H1 (cell line): ENCODE data around the gene ADAMTSL2. TPM values are rescaled to one million over a fixed set of nuclear protein-coding genes. Genes with fewer than 3 reads are reported as not detected.

ENCODE experiments used
- CTCF ChIA-PET: fragments of 300-600 bp; sonication (Branson Sonifier 250); formaldehyde crosslinking; loops from one replicate; lab custom pipeline; 2021; ENCODE audit not compliant: partially characterized antibody; lab: Charles Lee
- POLR2A ChIA-PET: fragments of 300-600 bp; sonication (Branson Sonifier 250); formaldehyde crosslinking; loops from one replicate; lab custom pipeline; 2021; ENCODE audit warnings: inconsistent platforms; ENCODE audit not compliant: partially characterized antibody; lab: Charles Lee
- DNase-seq, 2 experiments: peaks; one replicate each; pipeline versions ENCODE4 v3.0.0 to v3.0.0-alpha.2; 2010 to 2022; ENCODE audit warnings: low spot score in 2 of 2, low read depth in 1 of 2, mixed read lengths in 1 of 2
- FAIRE-seq: peaks from 2 replicates; lab custom pipeline; 2011; peaks lifted over from hg19 to GRCh38; lab: Jason Lieb, UNC
- H2AFZ ChIP-seq: 2 replicates; pipeline ENCODE4 v1.8.1; 2012; ENCODE audit warnings: low read length, inconsistent platforms
- H2AK5ac ChIP-seq: 2 replicates; pipeline ENCODE4 v1.6.1; 2013; ENCODE audit warnings: low read depth, low read length
- H2BK120ac ChIP-seq: replicated peaks from 2 replicates; pipeline ENCODE3; 2013; ENCODE audit warnings: low read depth, low read length, inconsistent platforms
- H2BK12ac ChIP-seq: 2 replicates; pipeline ENCODE4 v1.6.1; 2013; ENCODE audit warnings: low read depth, low read length
- H2BK15ac ChIP-seq: 2 replicates; pipeline ENCODE4 v1.6.1; 2013; ENCODE audit warnings: low read length
- H2BK20ac ChIP-seq: 2 replicates; pipeline ENCODE4 v1.6.1; 2013; ENCODE audit warnings: low read length
- H2BK5ac ChIP-seq: 2 replicates; pipeline ENCODE4 v1.6.1; 2013; ENCODE audit warnings: low read depth, low read length
- H3K14ac ChIP-seq: 2 replicates; pipeline ENCODE4 v1.6.1; 2013; ENCODE audit warnings: inconsistent platforms; ENCODE audit not compliant: insufficient read length
- H3K18ac ChIP-seq: 2 replicates; pipeline ENCODE4 v1.6.1; 2013; ENCODE audit warnings: low read length; ENCODE audit errors: extremely low read depth
- H3K23ac ChIP-seq: 2 replicates; pipeline ENCODE4 v1.6.1; 2013; ENCODE audit warnings: inconsistent platforms; ENCODE audit not compliant: insufficient read length
- H3K23me2 ChIP-seq: 2 replicates; pipeline ENCODE4 v1.6.1; 2013; ENCODE audit warnings: low read depth, low read length
- H3K27ac ChIP-seq: 2 replicates; pipeline ENCODE4 v1.6.1; 2011; ENCODE audit warnings: low read depth, low read length, inconsistent platforms
- H3K27me3 ChIP-seq, 4 experiments: replicated peaks in 1 of 4; 1 replicate in 1 of 4; 2 replicates in 3 of 4; pipeline versions ENCODE4 v1.6.1 to v1.8.1; 2011 to 2013; ENCODE audit warnings: low read length in 3 of 4, mild to moderate bottlenecking in 3 of 4, inconsistent platforms in 2 of 4, mixed read lengths in 2 of 4, moderate library complexity in 1 of 4; ENCODE audit not compliant: control insufficient read depth in 3 of 4, insufficient read depth in 3 of 4; ENCODE audit errors: extremely low read depth in 1 of 4
- H3K36me3 ChIP-seq, 4 experiments: 2 replicates each; pipeline versions ENCODE4 v1.6.1 to v1.8.1; 2011 to 2013; ENCODE audit warnings: mild to moderate bottlenecking in 4 of 4, low read length in 3 of 4, moderate library complexity in 2 of 4, control low read depth in 1 of 4, inconsistent platforms in 1 of 4; ENCODE audit not compliant: insufficient read depth in 4 of 4, control insufficient read depth in 2 of 4
- H3K4ac ChIP-seq: replicated peaks from 2 replicates; pipeline ENCODE3; 2013; ENCODE audit warnings: low read length, low read depth, mixed read lengths, inconsistent platforms; ENCODE audit not compliant: insufficient read length
- H3K4me1 ChIP-seq, 4 experiments: replicated peaks in 1 of 4; 1 replicate in 1 of 4; 2 replicates in 3 of 4; pipeline versions ENCODE4 v1.6.1 to v1.8.1; 2011 to 2013; ENCODE audit warnings: low read length in 3 of 4, inconsistent platforms in 2 of 4, mixed read lengths in 1 of 4; ENCODE audit not compliant: insufficient read depth in 4 of 4, control insufficient read depth in 3 of 4
- H3K4me2 ChIP-seq, 2 experiments: 2 replicates each; pipeline versions ENCODE4 v1.6.1 to v1.8.1; 2011 to 2013; ENCODE audit warnings: low read depth in 2 of 2, low read length in 2 of 2, control low read depth in 1 of 2, inconsistent platforms in 1 of 2, mild to moderate bottlenecking in 1 of 2; ENCODE audit not compliant: insufficient read depth in 1 of 2
- H3K4me3 ChIP-seq, 4 experiments: fragments of 200-600, 300-600 bp in 1 of 4; sonication (generic), shearing (Covaris generic), sonication (Bioruptor Twin) in 1 of 4; 2 replicates each; pipeline versions ENCODE4 v1.5.1 to v1.8.1; 2011 to 2016; ENCODE audit warnings: low read length in 4 of 4, low read depth in 3 of 4, control low read depth in 2 of 4, inconsistent platforms in 2 of 4, mild to moderate bottlenecking in 2 of 4, mixed read lengths in 1 of 4, moderate library complexity in 1 of 4; ENCODE audit not compliant: insufficient read depth in 2 of 4; ENCODE audit errors: extremely low read depth in 1 of 4
- H3K56ac ChIP-seq: replicated peaks from 2 replicates; pipeline ENCODE3; 2013; ENCODE audit warnings: low read depth, mild to moderate bottlenecking, mixed read lengths, low read length, inconsistent platforms; ENCODE audit not compliant: insufficient read length
- H3K79me1 ChIP-seq: 2 replicates; pipeline ENCODE4 v1.6.1; 2013; ENCODE audit warnings: low read depth, low read length, control low read depth
- H3K79me2 ChIP-seq, 2 experiments: 2 replicates each; pipeline versions ENCODE4 v1.6.1 to v1.8.1; 2012 to 2013; ENCODE audit warnings: low read length in 2 of 2, mild to moderate bottlenecking in 2 of 2, inconsistent platforms in 1 of 2; ENCODE audit not compliant: insufficient read depth in 2 of 2, control insufficient read depth in 1 of 2
- H3K9ac ChIP-seq, 4 experiments: replicated peaks in 1 of 4; 1 replicate in 1 of 4; 2 replicates in 3 of 4; pipeline versions ENCODE4 v1.6.1 to v1.8.1; 2011 to 2013; ENCODE audit warnings: low read depth in 3 of 4, low read length in 3 of 4, control low read depth in 2 of 4, mild to moderate bottlenecking in 2 of 4, moderate library complexity in 2 of 4, inconsistent platforms in 1 of 4; ENCODE audit errors: extremely low read depth in 1 of 4
- H3K9me3 ChIP-seq, 2 experiments: 2 replicates each; pipeline versions ENCODE4 v1.6.1 to v1.8.1; 2012 to 2013; ENCODE audit warnings: mild to moderate bottlenecking in 2 of 2, moderate library complexity in 2 of 2, control low read depth in 1 of 2, inconsistent platforms in 1 of 2, low read depth in 1 of 2, low read length in 1 of 2, mixed read lengths in 1 of 2; ENCODE audit not compliant: insufficient read depth in 2 of 2
- H4K20me1 ChIP-seq, 2 experiments: replicated peaks in 1 of 2; 2 replicates each; pipeline versions ENCODE3 to v1.8.1; 2011 to 2013; ENCODE audit warnings: inconsistent platforms in 2 of 2, low read length in 2 of 2, mild to moderate bottlenecking in 1 of 2; ENCODE audit not compliant: insufficient read depth in 2 of 2, control insufficient read depth in 1 of 2
- H4K5ac ChIP-seq: 2 replicates; pipeline ENCODE4 v1.6.1; 2013; ENCODE audit warnings: low read length, low read depth, mixed read lengths, inconsistent platforms; ENCODE audit not compliant: insufficient read length
- H4K8ac ChIP-seq: 2 replicates; pipeline ENCODE4 v1.8.0; 2013; ENCODE audit warnings: mild to moderate bottlenecking, moderate library complexity, low read length, inconsistent platforms; ENCODE audit not compliant: insufficient read depth; ENCODE audit errors: extremely low read depth
- H4K91ac ChIP-seq: replicated peaks from 2 replicates; pipeline ENCODE3; 2013; ENCODE audit warnings: low read length, mixed read lengths, inconsistent platforms; ENCODE audit not compliant: insufficient read length
- BCL11A ChIP-seq, 2 experiments: IDR thresholded peaks; one replicate each; pipeline ENCODE4 v1.6.1; 2011; ENCODE audit warnings: low read depth in 2 of 2, low read length in 2 of 2, mild to moderate bottlenecking in 2 of 2
- BRCA1 ChIP-seq: IDR thresholded peaks from 2 replicates; pipeline ENCODE4 v1.6.1; 2012; ENCODE audit warnings: low read depth, low read length, improper control_type of control experiment
- CREB1 ChIP-seq: IDR thresholded peaks from 2 replicates; pipeline ENCODE4 v1.6.1; 2012; ENCODE audit warnings: inconsistent platforms
- FOSL1 ChIP-seq: IDR thresholded peaks from 2 replicates; pipeline ENCODE4 v1.6.1; 2011; ENCODE audit warnings: mild to moderate bottlenecking, low read depth, low read length, moderate library complexity; ENCODE audit not compliant: insufficient read depth
- GABPA ChIP-seq: IDR thresholded peaks from 2 replicates; pipeline ENCODE4 v1.6.1; 2011; ENCODE audit warnings: mild to moderate bottlenecking, low read length, moderate library complexity, borderline replicate concordance; ENCODE audit not compliant: insufficient read depth
- GTF2F1 ChIP-seq: IDR thresholded peaks from 2 replicates; pipeline ENCODE4 v1.6.1; 2012; ENCODE audit warnings: low read depth, low read length, improper control_type of control experiment, borderline replicate concordance
- HDAC2 ChIP-seq, 2 experiments: fragments of 300-600 bp in 1 of 2; sonication (generic) in 1 of 2; IDR thresholded peaks; 2 replicates each; pipeline ENCODE4 v1.6.1; 2011 to 2012; ENCODE audit warnings: low read depth in 2 of 2, low read length in 2 of 2, mild to moderate bottlenecking in 2 of 2, moderate library complexity in 2 of 2, borderline replicate concordance in 1 of 2, inconsistent platforms in 1 of 2
- HDAC6 ChIP-seq: IDR thresholded peaks from one replicate; pipeline ENCODE4 v1.7.1; 2012; ENCODE audit warnings: low read depth, mild to moderate bottlenecking, inconsistent platforms, low read length, moderate library complexity
- JUN ChIP-seq: IDR thresholded peaks from 2 replicates; pipeline ENCODE4 v1.6.1; 2011; ENCODE audit warnings: low read depth, mild to moderate bottlenecking, improper control_type of control experiment, low read length
- NANOG ChIP-seq: IDR thresholded peaks from 2 replicates; pipeline ENCODE4 v1.6.1; 2011; ENCODE audit warnings: low read length, low read depth, mild to moderate bottlenecking, inconsistent platforms; ENCODE audit not compliant: insufficient read depth, poor library complexity, severe bottlenecking
- POLR2AphosphoS5 ChIP-seq: IDR thresholded peaks from 2 replicates; pipeline ENCODE4 v1.6.1; 2011; ENCODE audit warnings: low read depth, low read length
- TBP ChIP-seq: IDR thresholded peaks from 2 replicates; pipeline ENCODE4 v1.6.1; 2011; ENCODE audit warnings: low read depth, low read length, improper control_type of control experiment
- YY1 ChIP-seq: IDR thresholded peaks from 2 replicates; pipeline ENCODE4 v1.6.1; 2011; ENCODE audit warnings: low read depth, mild to moderate bottlenecking, low read length
- WGBS, 2 experiments: shearing (Covaris generic) in 1 of 2; methylation state at CpG; one replicate each; pipeline versions ENCODE4 v1.1.6 to v1.1.7; 2013 to 2015; ENCODE audit warnings: low lambda C conversion rate in 2 of 2, mixed read lengths in 2 of 2, inconsistent platforms in 1 of 2, low coverage in 1 of 2, missing lambda C conversion rate in 1 of 2; ENCODE audit not compliant: insufficient replicate concordance in 2 of 2, insufficient coverage in 1 of 2, insufficient read length in 1 of 2; ENCODE audit errors: extremely low coverage in 1 of 2, missing lambda C conversion rate in 1 of 2; 5-methylcytosine and 5-hydroxymethylcytosine counted together
- polyA plus RNA-seq, 7 experiments: library from polyadenylated mRNA; depleted of rRNA in 3 of 7; stranded (reverse) in 5 of 7; unstranded in 2 of 7; fragments of >200 nt in 5 of 7; fragments of 200-250 nt in 2 of 7; gene quantifications; 1 replicate in 5 of 7; 2 replicates in 1 of 7; 4 replicates in 1 of 7; pipeline versions ENCODE4 v1.2.1 to v1.2.3, GENCODE V29; 2011 to 2013; ENCODE audit warnings: missing spikeins in 2 of 7, mixed read lengths in 2 of 7
- total RNA-seq: library from RNA; stranded (reverse); fragmentation: NEBNext Ultra II Directional; extraction: Animal tissue kit (Norgen Biotek cat#: 25700); gene quantifications from 2 replicates; pipeline ENCODE4 v1.2.1, GENCODE V29; 2021

Gene ADAMTSL2
- total and polyA plus RNA-seq, 2 of the 8 experiments (the other 6 are each of a cell fraction or from before 2014, with no cell fraction given), result 0.74 to 0.76 TPM

- no peak overlapping the region for H3K9ac ChIP-seq
- TF ChIP-seq YY1 (no peak), FOSL1 (no peak), BRCA1 (no peak), CREB1 (no peak), HDAC2 (IDR thresholded peaks at IDR 0.05; ENCODE audit: borderline replicate concordance in 1 of 2, low read depth in 2 of 2, low read length in 2 of 2) (no peak), TBP (no peak), GTF2F1 (no peak), JUN (no peak), HDAC6 (no peak), NANOG (no peak), GABPA (no peak), BCL11A (IDR thresholded peaks at IDR 0.05; ENCODE audit: low read depth in 2 of 2, low read length in 2 of 2) (no peak), POLR2AphosphoS5 (no peak)
These were observed 57.5 kb downstream of the ADAMTSL2 start for GRCh38 chr9:133591985-133592384.

More at GRCh38 chr9:133591985-133592384, 57.5 kb downstream of the ADAMTSL2 start:
- H2BK5ac ChIP-seq, result no peak overlapping the region
- DNase-seq (no peak), FAIRE-seq (no peak)
- H3K23ac ChIP-seq, result no peak overlapping the region
- no peaks in the 10 kb centered on the region; a peak in 3 of 7 replicates for H3K4me1 ChIP-seq
- H3K27ac ChIP-seq, result no peak overlapping the region
- H3K9me3 ChIP-seq, result peaks cover 8 to 12% of the 10 kb centered on the region in 2 experiments
- H2BK12ac ChIP-seq, result no peak overlapping the region
- CTCF ChIA-PET, result interaction anchor here (0.6 to 6.7 kb wide), 9 partner anchors 11 to 186 kb away, joined by 3 to 79 read pairs (median 3); no protein-coding TSS in a partner anchor
- no peaks in the 10 kb centered on the region for H4K20me1 ChIP-seq
- H3K79me1 ChIP-seq, result no peaks in the 10 kb centered on the region
- no peak overlapping the region for H4K91ac ChIP-seq
- H3K4ac ChIP-seq, result no peak overlapping the region
- no peak overlapping the region for H4K5ac ChIP-seq
- no peak overlapping the region for H2BK15ac ChIP-seq
- H2AFZ ChIP-seq, result no peak overlapping the region
- H2AK5ac ChIP-seq, result no peak overlapping the region
- H3K79me2 ChIP-seq, result no peaks in the 10 kb centered on the region
- H2BK20ac ChIP-seq, result no peak overlapping the region
- no peak overlapping the region for H3K4me3 ChIP-seq
- H3K36me3 ChIP-seq, result no peaks in the 10 kb centered on the region
- H3K56ac ChIP-seq, result no peak overlapping the region
- WGBS, 2 experiments, result 82% methylated on average over 8 of the region's 10 CpGs; no CpG with 5 or more reads in 1 of the 2 experiments
- H3K4me2 ChIP-seq, result no peak overlapping the region
- no peaks in the 10 kb centered on the region for H3K23me2 ChIP-seq
- no peak overlapping the region for H3K18ac ChIP-seq
- H2BK120ac ChIP-seq, result no peak overlapping the region
- no peak overlapping the region for H4K8ac ChIP-seq
- no peaks in the 10 kb centered on the region; a peak in 2 of 7 replicates for H3K27me3 ChIP-seq
- H3K14ac ChIP-seq, result no peak overlapping the region
- POLR2A ChIA-PET, result interaction anchor here (1.2 kb wide), 1 partner anchor 123 kb away, joined by 3 read pairs; no protein-coding TSS in a partner anchor
